ENCODE results near the gene HELZ. TPM values are rescaled to one million over a fixed set of nuclear protein-coding genes. Genes with fewer than 3 reads are reported as not detected.

The HELZ gene
- total RNA-seq, 1 donor from 2014 or later: 39.1 TPM

- peaks cover 2% of the 10 kb centered on the region for H3K36me3 Mint-ChIP-seq (ENCODE audit: low read depth)
- peaks cover 8% of the 10 kb centered on the region for H3K9me3 Mint-ChIP-seq
- no peak for DNase-seq (ENCODE audit: low read depth, low spot score)
- no peak overlapping the region for H3K4me3 Mint-ChIP-seq
- TF ChIP-seq, protein P1, sequence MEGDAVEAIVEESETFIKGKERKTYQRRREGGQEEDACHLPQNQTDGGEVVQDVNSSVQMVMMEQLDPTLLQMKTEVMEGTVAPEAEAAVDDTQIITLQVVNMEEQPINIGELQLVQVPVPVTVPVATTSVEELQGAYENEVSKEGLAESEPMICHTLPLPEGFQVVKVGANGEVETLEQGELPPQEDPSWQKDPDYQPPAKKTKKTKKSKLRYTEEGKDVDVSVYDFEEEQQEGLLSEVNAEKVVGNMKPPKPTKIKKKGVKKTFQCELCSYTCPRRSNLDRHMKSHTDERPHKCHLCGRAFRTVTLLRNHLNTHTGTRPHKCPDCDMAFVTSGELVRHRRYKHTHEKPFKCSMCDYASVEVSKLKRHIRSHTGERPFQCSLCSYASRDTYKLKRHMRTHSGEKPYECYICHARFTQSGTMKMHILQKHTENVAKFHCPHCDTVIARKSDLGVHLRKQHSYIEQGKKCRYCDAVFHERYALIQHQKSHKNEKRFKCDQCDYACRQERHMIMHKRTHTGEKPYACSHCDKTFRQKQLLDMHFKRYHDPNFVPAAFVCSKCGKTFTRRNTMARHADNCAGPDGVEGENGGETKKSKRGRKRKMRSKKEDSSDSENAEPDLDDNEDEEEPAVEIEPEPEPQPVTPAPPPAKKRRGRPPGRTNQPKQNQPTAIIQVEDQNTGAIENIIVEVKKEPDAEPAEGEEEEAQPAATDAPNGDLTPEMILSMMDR (conservative IDR thresholded peaks at IDR 0.05): no peak
- H3K27me3 Mint-ChIP-seq (ENCODE audit: low read depth): no peaks in the 10 kb centered on the region
- no peak overlapping the region for H3K27ac Mint-ChIP-seq (ENCODE audit: unreplicated experiment)
- no peaks in the 10 kb centered on the region for H3K4me1 Mint-ChIP-seq
Observed at GRCh38 chr17:67052720-67053437, 192.1 kb downstream of the HELZ start.

DNA sequence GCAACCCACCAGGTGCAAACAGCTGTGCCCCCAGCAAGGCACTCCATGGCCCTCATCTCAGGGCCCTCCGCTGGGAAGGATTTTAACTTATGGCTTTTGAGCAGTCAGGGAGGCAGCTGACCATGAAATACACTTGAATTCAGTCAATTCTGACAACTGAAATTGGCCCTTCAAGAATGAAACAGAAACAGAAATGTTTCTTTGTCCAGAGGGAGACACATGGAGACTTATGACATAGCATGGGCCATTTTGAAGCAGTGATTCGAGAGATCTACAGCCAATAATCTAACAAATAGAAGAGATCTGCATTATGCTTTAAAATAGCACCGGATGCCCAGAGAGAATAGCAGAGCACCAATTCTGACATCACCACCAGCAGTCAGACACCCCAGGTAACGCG lies 193.2 kb downstream of the HELZ start:
- Mint-ChIP-seq H3K4me1 (no peaks in the 10 kb centered on the region), H3K4me3 (no peak overlapping the region), H3K27ac (ENCODE audit: unreplicated experiment) (no peak overlapping the region), H3K27me3 (ENCODE audit: low read depth) (no peaks in the 10 kb centered on the region), H3K36me3 (ENCODE audit: low read depth) (peaks cover 2% of the 10 kb centered on the region), H3K9me3 (peaks cover 8% of the 10 kb centered on the region)
- TF ChIP-seq, protein P1 (conservative IDR thresholded peaks at IDR 0.05): no peak
- DNase-seq (ENCODE audit: low read depth, low spot score): no peak

GRCh38 chr17:67051155-67051538 lies 193.8 kb downstream of the HELZ start:
- no peaks in the 10 kb centered on the region for H3K4me1 Mint-ChIP-seq
- TF ChIP-seq, protein P1 (conservative IDR thresholded peaks at IDR 0.05): no peak
- peaks cover 8% of the 10 kb centered on the region for H3K9me3 Mint-ChIP-seq
- DNase-seq (ENCODE audit: low read depth, low spot score): no peak
- no peaks in the 10 kb centered on the region for H3K27me3 Mint-ChIP-seq (ENCODE audit: low read depth)
- peaks cover 2% of the 10 kb centered on the region for H3K36me3 Mint-ChIP-seq (ENCODE audit: low read depth)
- no peak overlapping the region for H3K27ac Mint-ChIP-seq (ENCODE audit: unreplicated experiment)
- H3K4me3 Mint-ChIP-seq: no peak overlapping the region

GRCh38 chr17:67050471-67051154 lies 194.4 kb downstream of the HELZ start:
- H3K4me1 Mint-ChIP-seq: no peaks in the 10 kb centered on the region
- H3K4me3 Mint-ChIP-seq: no peak overlapping the region
- peaks cover 8% of the 10 kb centered on the region for H3K9me3 Mint-ChIP-seq
- no peak for DNase-seq (ENCODE audit: low read depth, low spot score)
- no peak overlapping the region for H3K27ac Mint-ChIP-seq (ENCODE audit: unreplicated experiment)
- TF ChIP-seq, protein P1 (conservative IDR thresholded peaks at IDR 0.05): no peak
- peaks cover 2% of the 10 kb centered on the region for H3K36me3 Mint-ChIP-seq (ENCODE audit: low read depth)
- no peaks in the 10 kb centered on the region for H3K27me3 Mint-ChIP-seq (ENCODE audit: low read depth)

- DNase-seq (ENCODE audit: low read depth, low spot score): no peak
- peaks cover 2% of the 10 kb centered on the region for H3K36me3 Mint-ChIP-seq (ENCODE audit: low read depth)
- H3K4me3 Mint-ChIP-seq: no peak overlapping the region
- H3K27me3 Mint-ChIP-seq (ENCODE audit: low read depth): no peaks in the 10 kb centered on the region
- TF ChIP-seq, protein P1 (conservative IDR thresholded peaks at IDR 0.05): no peak
- no peak overlapping the region for H3K27ac Mint-ChIP-seq (ENCODE audit: unreplicated experiment)
- no peaks in the 10 kb centered on the region for H3K4me1 Mint-ChIP-seq
- H3K9me3 Mint-ChIP-seq: peaks cover 8% of the 10 kb centered on the region
Observed at GRCh38 chr17:67050066-67050465, 194.9 kb downstream of the HELZ start.
